Endothelial cell of umbilical vein (primary cell): ENCODE data around the gene DPY19L2.
"Not testable (repeated sequence)": the region's sequence is repeated elsewhere in the genome, so short reads cannot be mapped to it uniquely, and the experiment has no call there.

Experiments used
- EZH2 ChIP-seq: IDR thresholded peaks from 2 replicates; pipeline ENCODE4 v1.6.1; 2012; ENCODE audit warnings: borderline replicate concordance, low read depth, mild to moderate bottlenecking, moderate library complexity, low read length, inconsistent platforms; ENCODE audit not compliant: severe bottlenecking
- POLR2AphosphoS5 ChIP-seq: IDR thresholded peaks from 2 replicates; pipeline ENCODE4 v1.6.1; 2012; ENCODE audit warnings: low read depth, mild to moderate bottlenecking, control low read depth, low read length, moderate library complexity; ENCODE audit not compliant: insufficient read depth
- TF ChIP-seq, protein P1 (sequence below), 2 donors: IDR thresholded peaks; 1 replicate in 1 of 2; 2 replicates in 1 of 2; pipeline ENCODE4 v1.5.1; 2011; ENCODE audit warnings: low read length in 2 of 2, mild to moderate bottlenecking in 2 of 2, moderate library complexity in 2 of 2, control low read depth in 1 of 2, inconsistent platforms in 1 of 2, low read depth in 1 of 2; ENCODE audit not compliant: insufficient read depth in 1 of 2; ENCODE audit errors: extremely low read depth in 1 of 2

DNA sequence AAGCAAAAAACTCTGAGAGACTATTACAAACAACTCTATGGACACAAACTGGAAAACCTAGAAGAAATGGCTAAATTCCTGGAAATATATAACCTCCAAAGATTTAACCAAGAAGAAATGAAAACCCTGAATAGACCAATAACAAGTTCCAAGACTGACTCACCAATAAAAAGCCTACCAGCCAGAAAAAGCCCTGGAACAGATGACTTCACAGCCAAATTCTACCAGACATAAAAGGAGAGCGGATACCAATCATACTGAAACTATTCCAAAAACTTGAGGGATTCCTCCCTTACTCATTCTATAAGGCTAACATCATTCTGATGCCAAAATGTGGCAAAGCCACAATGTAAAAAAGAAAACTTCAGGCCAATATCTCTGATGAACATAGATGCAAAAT lies 18.8 kb downstream of the DPY19L2 start:
- TF ChIP-seq, protein P1, sequence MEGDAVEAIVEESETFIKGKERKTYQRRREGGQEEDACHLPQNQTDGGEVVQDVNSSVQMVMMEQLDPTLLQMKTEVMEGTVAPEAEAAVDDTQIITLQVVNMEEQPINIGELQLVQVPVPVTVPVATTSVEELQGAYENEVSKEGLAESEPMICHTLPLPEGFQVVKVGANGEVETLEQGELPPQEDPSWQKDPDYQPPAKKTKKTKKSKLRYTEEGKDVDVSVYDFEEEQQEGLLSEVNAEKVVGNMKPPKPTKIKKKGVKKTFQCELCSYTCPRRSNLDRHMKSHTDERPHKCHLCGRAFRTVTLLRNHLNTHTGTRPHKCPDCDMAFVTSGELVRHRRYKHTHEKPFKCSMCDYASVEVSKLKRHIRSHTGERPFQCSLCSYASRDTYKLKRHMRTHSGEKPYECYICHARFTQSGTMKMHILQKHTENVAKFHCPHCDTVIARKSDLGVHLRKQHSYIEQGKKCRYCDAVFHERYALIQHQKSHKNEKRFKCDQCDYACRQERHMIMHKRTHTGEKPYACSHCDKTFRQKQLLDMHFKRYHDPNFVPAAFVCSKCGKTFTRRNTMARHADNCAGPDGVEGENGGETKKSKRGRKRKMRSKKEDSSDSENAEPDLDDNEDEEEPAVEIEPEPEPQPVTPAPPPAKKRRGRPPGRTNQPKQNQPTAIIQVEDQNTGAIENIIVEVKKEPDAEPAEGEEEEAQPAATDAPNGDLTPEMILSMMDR (IDR thresholded peaks at IDR 0.05; ENCODE audit: extremely low read depth in 1 of 2, insufficient read depth in 1 of 2, low read depth in 1 of 2, low read length in 2 of 2): not testable (repeated sequence)
- not testable (repeated sequence) for TF ChIP-seq EZH2, POLR2AphosphoS5
